GF-D8 (cell line): ENCODE measurements around the gene SMYD3.

ENCODE experiments used
- DNase-seq: peaks from one replicate; lab custom pipeline; 2025; lab: John Stamatoyannopoulos, UW

SMYD3 gene

DNA sequence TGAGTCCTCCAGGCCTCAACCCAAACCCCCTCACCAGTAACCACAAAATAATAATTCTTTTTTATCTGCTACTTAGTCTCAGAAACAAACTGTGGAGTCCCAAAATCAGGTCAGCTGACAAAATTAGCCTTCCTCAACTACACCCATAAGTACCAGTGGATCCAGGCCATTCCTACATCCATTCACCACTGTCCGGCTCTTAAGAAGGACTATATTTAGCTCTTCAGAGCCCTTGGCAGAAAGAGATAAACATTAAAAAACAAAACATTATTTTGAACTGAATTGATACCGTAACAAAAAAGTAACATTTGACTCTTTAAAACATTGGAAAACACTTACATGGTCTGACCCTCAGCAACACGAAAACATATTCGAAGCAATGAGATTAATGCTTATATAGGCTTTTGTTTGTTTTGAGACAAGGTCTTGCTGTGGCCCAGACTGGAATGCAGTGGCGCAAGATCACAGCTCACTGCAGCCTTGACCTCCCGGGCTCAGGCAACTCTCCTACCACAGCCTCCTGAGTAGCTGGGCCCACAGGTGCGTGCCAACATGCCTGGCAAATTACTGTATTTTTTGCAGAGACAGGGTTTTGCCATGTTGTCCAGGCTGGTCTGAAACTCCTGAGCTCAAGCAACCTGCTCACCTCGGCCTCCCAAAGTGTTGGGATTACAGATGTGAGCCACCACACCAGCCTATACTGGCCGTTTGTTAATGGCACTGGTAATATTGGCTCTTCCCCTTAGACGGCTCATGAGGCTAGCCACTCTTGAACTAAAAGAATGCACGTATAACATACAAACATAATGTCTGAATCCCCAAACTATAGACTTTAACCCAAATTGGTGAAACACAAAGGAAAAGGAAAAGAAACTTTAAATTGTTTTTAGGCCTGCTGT, 330.7 kb downstream of the SMYD3 start:
- no peak for DNase-seq

DNA sequence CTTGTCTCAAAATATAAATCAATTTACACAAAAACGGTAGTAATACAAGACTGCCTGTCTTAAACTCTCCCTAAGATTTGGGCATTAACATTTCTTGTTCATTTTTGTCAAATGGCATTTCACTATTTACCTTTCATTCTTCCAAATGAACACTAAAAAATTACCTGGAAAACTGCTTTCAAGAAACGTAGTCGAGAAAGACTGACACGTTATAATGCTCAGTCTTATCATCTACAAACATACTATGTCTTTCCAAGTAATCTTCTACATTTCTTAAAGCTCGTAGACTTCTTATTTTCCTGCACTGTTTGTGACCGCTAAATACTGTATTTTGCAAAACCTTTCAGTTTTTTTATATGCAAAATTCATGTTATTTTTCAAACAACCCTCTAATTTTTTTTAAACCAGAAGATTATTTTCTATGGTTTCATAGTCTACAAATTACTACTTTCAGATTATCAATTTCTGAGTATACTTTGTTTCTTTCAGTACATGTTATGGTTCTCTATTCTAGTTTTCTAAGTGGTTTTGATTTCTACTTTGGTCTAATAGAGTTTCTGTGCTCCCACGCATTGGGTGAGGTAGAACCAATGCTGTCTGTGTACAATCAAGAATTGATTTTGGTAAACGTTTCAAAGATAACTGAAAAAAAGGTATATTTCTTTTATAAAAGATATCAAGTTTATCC, 336.4 kb downstream of the SMYD3 start:
- DNase-seq, result no peak

DNA sequence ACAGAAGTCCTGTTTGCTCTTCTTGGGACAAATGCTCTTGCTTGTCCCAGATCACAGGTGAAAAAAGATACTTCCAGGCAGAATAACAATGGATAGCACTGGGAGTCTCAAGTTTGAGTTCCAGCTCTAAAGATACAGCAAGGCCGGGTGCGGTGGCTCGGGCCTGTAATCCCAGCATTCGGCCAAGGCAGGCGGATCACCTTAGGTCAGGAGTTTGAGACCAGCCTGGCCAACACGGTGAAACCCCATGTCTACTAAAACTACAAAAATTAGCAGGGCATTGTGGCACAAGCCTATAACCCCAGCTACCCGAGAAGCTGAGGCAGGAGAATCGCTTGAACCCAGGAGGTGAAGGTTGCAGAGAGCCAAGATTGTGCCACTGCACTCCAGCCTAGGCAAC, 337.6 kb downstream of the SMYD3 start:
- DNase-seq, result no peak

DNA sequence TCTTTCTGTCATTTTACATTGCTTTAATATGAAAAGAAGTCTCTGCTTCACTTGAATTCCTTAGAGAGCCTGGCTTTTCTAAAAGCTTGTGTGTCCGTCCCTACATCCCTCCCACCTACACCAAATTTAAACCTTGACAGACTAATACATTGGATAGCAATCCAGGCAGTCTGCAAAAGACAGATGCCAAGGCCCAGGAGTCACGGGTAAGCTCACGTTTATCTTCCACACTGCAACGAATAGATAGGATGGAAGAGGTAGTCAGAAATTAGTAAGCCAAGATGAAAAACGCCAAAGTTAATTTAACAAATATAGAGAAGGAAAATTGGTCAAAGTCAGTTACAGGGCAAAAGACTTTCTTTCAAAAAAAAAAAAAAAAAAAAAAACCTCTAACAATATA, 338.1 kb downstream of the SMYD3 start:
- DNase-seq, result no peak

DNA sequence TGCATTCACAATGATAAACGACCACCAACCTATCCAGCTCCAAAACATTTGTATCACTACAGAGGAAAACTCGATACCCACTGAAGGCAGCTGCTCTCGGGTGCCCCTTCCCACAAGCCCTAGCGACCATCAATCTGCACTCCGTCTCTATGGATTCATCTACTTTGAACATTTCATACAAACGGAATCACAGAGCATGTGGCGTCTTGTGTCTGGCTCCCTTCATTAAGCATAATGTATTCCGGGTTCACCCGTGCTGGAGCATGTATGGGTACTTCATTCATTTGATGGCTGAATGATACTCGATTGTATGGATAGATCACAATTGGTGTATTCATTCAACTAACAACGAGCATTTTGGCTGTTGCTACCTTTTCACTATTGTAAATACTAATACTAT, 340.2 kb downstream of the SMYD3 start:
- no peak for DNase-seq

DNA sequence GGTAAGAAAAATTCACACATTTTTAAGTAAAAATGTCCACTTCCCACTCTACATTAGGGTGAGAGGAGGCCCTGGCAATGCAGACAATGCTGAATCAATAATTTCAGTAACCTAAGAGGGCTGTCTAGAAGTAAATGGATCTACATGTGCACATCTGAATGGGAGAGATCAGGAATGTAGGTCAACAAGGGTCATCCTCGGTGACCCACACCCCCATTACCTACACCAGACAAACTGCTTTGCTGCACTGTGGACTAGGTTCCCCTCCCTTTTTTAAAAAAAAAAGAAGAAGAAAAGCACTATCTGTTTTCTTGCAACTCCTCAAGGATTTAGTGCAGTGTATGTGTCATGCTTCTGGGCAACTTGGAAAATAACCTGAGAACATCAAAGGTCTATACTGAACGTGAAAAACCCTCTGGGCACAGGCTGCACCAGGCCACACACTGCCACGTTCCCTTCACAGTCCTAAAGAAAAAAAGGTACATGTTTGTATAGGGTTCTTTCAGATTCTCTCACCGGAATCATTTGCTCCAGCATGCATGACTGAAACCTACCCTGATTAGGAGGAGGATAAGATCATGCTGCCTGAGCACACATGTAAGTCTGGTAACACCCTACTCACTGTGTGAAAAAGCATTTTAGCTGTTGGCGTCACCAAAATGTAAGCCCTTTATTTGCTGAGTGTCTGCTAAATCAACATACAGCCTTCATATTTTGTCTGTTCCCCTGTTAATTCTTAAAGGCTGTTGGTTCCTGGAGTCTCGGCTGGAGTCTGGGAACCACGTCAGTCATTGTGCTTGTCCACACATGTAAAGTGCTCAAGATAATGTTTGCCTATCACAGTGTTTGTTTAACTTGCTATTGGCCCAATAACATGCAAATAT, 341.0 kb downstream of the SMYD3 start:
- DNase-seq, result no peak

DNA sequence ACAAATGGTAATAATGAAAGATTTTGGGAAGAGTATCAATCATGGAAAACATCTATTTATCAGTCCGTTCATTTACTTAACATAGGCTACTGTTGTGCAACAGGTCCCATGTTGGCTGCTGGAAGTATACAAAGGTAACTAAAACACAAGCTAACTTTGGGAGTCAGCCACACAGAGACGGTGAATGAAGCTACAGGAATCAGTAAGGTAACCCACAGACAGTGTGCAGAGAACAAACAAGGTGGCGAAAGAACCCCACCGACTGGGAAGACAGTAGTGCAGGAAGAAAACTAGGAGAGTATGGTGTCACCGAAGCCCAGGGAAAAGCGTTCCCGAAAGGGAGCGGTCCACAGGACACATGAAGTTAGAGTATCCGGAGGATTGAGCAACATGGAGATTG, 342.3 kb downstream of the SMYD3 start:
- no peak for DNase-seq

DNA sequence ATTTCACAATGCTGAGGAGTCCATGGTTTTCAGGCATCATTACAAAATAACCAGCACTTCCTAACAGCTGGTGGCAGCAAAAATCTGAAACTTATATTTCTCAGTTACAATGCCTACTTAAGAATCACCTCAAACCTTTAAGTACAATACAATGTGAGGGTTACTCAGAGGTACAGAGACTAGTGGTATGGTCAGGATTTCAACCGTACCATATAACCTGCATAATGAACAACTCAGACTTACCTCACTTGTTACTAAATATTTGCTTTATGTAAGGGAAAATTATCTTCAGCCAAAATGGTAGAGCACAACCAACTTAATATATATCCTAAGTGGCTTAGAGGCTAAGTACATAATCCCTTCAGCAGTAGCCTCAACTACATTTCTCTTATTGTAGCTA, 344.5 kb downstream of the SMYD3 start:
- no peak for DNase-seq

DNA sequence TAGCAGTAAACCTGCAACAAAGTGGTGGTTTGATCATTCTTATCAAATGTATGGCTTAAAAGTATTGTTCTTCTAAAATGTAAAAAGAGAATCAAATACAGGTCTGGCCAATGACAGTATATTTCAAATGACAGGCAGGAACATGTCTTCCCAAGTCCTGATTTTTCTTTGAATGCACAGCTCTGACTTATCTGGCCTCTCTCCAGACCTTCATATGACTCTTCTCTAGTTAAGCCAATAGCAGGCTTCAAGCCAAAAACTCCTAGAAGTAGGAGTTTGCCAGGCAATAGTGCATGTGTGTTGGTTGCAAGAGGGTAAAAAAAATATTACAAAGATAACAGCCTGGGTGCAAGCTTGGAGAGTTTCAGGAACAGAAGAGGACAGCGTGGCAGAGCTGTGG, 345.5 kb downstream of the SMYD3 start:
- DNase-seq, result no peak

DNA sequence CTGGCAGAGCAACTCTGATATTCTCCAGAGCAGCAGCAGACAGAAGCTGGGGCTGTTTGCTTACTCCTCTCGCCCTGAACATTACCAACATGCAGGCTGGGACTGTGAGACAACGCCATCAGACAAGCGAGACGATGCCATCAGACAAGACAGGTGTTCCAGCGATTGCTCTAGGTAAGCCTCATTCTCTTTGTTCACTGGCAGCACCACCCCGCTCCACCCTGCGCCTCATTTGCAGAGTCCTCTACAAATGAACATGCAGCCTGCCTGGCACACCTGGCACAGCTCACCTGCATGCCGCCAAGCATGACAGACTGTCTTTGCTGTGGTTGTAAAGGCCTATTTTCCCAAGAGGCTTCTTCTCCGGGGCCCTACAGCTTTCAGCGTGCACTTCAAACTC, 346.2 kb downstream of the SMYD3 start:
- no peak for DNase-seq

DNA sequence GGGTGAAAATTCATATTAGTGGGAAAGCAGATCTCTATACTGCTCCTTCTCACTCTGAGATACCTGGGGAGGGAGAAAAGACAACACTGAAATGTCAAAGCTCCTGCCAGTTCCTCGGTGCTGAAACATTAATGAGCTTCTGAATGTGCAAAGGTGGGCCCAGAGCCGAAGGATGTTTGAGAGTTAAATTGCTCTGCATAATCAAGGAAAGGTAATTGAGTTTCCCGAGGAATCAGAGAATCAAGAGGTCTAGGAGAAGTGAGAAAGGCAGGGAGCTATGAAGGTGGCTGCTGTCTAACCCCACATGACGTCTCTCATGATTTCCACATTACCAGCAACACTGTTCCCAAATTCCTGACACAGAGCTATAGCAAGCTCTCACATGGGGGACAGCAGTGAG, 346.7 kb downstream of the SMYD3 start:
- no peak for DNase-seq

DNA sequence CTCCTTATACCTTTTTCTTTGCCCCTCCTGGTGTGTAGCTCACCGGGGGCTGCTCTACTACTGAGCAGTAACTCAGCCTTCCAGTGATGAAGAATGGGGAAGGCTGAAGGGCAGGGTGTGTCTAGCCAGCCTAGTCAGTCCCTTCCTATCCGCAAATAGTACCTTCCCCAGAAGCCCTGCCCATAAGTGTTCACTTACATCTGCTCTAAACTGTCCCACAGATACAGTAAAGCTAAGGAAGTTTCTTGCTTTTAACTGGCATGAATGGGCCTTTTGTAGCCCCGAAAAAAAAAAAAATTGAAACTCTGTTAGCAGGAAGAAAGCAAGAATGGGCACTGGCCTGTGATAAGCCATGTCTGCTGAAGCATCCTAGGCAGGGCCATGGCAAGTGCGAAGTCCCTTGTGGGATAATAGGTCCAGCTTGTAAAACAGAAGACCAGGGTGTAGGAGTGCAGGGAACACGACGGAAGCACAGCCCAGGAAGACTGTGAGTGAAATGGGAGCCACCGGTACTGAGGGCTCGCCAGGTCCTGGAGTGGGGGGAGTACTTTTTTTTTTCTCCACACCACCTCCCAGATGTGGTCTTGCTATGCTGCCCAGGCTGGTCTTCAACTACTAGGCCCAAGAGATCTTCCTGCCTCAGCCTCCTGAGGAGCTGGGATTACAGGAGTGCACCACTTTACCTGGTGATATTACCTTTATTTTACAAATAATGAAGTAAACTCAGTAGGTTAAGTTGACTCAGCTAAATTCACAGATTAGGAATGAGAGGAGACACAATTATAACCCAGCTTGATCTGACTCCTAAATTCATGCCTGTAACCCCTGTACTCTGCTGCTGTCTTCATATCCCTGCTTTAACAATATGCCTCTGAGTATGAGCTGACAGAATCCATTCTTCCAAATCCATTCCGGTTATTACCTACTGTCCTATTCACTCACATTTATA, 347.5 kb downstream of the SMYD3 start:
- DNase-seq, result no peak

DNA sequence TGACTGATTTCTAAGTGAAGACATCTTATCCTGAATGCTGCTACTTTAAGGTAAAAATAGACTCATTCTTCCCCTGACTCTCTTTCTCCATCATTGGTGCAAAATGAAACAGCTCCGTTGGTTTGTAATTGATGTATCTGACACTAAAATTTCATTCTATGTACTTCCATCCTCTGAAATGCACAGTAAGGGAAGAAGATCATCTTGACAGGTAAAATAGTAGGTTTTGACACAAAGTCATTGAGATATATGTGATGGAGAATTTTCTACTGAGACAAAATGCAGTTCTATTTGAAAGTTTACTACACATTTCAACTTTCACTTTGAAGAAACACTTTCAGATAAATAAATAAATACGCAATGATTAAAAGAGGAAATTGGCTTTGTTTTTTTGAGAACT, 348.9 kb downstream of the SMYD3 start:
- no peak for DNase-seq

DNA sequence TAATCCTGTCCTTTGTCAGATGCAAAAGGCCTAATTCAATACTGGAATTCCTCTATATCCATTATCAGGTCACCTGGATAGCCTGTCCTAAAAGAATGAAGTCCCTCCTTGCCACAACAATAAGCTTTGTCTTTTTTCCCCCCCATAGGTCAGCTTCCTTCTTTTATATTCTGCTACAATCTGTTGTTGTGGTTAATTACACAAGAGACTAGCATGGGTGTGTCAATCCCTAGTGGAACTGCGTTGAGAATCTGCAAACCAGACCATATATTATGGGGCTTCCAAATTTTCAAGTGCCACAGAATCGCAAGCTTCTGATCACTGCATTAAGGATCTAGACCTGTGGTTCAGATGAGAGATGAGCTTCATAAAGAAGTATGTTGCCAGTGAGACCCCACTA, 349.6 kb downstream of the SMYD3 start:
- peak; percentile 73 for DNase-seq

DNA sequence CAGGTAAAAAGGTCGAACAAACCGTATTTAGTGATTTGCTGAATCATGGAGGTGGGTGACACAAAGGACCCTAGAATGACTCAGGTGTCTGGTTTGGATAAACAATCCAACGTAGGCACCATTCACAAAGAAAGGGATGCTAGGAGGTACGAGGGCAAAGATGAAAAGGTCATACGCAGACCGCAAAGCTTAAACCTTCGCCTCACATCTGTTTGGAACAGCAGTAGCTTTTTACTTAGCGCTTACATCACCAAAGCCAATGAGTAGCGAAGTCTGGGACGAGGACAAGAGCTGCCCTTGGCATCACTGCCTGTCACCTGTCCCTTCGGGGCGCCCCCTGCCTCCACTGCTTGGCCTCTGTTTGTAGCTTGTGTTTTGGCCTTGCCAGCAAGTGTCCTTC, 350.2 kb downstream of the SMYD3 start:
- no peak for DNase-seq

DNA sequence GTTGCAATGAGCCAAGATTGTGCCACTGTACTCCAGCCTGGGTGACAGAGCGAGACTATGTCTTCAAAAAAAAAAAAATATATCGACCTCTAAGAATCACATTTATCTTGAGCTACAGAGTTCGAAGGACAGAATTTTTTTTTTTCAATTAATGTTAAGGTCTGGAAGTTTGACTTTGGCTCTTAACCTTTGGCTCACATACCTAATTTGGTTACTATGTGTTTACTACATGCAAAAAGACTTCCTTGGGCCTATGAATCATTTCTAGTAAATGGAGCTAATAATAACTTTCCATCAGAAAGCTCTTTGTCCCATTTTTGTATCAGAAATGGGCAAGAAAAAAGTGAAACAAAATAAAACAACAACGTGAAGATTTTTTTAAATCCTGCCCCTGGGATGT, 351.2 kb downstream of the SMYD3 start:
- DNase-seq, result no peak

DNA sequence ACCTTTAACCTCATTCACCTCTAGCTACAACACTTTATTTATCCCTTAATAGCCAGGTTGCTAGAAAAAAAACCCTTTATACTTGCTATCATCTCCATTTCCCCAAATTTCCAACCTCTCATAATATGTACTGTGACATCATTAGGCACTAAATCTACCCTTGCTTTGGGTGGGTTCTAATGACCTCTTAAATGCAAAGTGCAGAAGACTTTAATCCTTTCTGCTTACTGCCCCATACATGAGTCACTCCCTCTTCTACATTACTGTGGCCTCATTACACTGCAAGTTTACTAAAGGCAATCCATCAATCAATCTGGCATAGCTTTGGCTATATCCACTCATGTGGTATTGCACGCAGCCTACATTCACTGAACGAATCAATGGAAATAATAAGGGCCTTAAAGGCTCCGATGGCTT, 353.3 kb downstream of the SMYD3 start:
- no peak for DNase-seq

DNA sequence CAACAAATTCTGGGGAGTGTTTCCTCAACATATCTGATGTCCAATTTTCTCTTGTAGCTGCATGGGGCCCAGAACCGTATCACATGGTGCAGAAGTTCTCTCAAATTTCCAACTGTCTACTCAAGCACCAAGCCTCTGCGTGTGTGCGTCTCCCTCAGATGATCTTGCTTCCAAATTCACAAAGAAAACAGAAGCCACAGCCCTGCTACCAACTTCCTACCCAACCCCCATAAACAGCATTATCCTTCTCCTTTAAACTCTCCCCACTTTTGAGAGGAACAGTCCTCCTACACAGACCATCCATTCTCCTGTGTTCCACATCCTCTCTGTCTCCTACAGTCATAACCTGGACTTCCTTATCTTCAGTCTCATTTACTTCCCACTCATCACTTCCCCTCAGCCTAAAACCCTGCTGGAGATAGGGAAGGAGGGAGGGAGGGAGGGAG, 354.1 kb downstream of the SMYD3 start:
- no peak for DNase-seq

DNA sequence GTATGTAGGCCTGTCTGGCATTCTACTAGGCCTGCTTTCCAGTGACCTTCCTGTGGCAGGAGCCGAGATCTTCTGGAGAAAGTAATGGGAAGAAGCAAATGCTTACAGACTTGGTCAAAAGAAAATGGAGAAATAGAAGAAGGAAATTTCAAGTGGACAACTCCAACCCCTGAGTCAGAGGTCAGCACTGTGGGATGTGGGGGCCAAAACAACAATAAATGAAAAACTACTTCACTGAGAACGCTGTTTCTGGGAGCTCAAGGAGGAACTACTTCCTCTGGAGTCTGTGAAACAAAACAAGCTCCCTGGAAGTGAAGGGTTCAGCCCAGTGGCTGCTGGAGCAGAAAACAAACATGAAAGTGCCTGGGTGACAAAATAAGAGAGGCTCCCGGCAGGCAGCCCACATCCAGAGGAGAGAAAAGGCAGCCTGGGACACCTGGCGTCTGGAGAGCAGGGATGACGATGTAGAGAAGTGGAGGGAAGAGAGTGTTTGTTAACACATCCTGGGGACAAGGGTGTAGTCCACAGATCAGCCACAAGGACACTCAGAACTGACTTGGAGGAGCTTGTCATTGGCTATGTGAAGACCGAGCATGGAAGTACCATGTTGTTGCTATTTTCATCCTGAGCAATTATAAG, 355.2 kb downstream of the SMYD3 start:
- no peak for DNase-seq

DNA sequence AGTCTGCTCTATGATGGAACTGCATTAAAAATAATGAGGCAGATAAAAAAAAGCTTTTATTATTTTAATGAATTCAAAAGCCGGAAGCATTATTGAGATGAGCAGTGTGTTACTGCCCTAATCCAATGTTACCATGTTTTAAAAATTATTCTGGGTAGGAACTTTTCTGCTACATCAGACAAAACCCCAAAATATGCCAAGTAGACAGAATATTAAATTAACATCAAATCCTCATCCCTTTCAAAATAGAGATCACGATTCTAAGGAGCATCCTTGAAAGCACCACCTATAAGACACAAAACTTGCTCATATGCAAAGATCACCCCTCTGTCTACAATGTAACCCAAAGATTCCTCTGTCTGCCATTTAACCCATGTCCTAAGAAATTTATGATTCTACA, 357.5 kb downstream of the SMYD3 start:
- DNase-seq, result no peak
